HG02981 (cell line): ENCODE data around the gene ANGPTL7.
"Not testable (repeated sequence)": the region's sequence is repeated elsewhere in the genome, so short reads cannot be mapped to it uniquely, and the experiment has no call there.

Source experiments
- ATAC-seq: cut with Tn5 transposase; IDR thresholded peaks from one replicate; pipeline ENCODE4 v1.9.1; 2021; ENCODE audit warnings: mild to moderate bottlenecking, moderate library complexity; ENCODE audit not compliant: unreplicated experiment

Gene ANGPTL7, protein sequence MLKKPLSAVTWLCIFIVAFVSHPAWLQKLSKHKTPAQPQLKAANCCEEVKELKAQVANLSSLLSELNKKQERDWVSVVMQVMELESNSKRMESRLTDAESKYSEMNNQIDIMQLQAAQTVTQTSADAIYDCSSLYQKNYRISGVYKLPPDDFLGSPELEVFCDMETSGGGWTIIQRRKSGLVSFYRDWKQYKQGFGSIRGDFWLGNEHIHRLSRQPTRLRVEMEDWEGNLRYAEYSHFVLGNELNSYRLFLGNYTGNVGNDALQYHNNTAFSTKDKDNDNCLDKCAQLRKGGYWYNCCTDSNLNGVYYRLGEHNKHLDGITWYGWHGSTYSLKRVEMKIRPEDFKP

DNA sequence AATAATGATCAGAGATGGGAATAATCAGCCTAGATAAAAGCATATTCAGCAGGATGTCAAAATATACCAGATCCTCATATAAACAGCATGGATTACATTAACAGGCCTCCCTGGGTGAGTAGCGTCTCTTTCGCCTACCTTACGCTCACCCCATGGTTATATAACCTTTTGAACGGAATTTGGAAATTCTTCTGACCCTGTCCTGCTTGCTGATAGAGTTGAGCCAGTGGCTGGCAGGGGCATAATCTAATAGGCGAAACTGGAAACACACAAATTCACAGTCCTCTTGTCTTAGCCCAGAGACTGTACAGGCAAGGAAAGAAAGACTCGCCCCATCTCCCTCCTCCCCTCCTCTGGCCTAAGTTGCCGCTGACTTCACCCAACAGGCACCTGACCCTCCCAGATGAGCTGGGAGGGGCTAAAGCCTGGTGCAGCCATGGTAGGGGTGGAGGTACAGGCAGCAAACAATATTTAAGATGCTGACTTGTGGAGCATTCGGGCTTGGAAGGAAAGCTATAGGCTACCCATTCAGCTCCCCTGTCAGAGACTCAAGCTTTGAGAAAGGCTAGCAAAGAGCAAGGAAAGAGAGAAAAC, at the start of gene ANGPTL7:
Gene ANGPTL7 (plus strand): TSS at position 498 of the 594 bp plus-strand sequence. CDS start 225 bp downstream, outside the sequence.
- ATAC-seq, result no peak

DNA sequence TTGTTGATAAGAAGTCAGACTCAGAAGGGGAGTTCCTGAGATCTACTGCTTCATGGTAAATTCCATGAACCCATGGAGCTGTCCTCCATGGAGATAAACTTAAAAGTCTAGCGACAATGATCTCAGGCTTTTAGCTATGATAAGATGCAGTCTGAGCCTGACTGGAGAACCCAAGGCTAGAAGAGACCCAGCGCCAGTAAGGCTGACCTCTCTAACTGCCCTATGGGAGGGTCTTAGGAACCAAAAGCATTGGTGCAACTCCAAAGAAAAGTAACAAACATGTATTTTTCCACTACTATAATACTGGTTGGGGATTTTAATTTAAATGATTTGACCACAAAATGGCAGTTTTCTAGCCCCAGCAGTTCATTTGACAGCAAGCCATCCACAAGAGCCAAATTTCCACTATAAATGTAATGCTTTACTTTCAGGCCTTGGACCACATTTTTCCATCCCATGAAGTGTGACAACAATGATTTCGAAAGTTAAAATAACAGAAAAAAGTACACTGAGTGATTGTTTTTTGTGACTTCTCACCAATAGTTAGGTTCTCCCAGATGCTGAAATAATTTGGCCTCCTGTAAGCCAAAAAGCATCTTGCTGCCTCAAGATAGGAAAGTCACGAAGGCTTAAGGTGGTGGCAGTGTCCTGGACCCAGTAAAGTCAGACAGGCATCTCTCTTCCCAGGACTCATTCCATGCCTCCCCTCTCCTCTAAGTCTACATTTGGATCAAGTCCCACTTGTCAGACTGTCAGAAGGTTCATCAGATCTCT, 46.4 kb upstream of the ANGPTL7 start:
- ATAC-seq, result no peak

DNA sequence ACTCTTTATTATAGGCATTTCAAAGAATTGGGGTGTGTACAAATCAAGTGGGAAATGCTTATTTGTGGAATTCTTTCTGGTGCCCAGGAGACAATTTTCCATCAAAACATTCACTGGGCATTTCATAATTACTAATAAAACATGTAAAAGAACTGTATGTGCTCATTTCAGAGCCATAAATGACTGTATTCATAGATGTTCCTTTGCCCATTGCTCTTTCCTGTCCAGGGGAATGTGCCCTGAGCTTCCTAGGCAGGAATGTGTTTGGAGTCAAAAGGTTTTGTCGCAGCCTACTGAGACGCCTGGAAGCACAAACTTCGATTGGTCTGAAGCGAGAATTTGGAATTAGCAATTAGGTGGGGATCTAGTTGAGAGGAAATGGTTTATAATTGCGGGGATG, 45.8 kb upstream of the ANGPTL7 start:
- no peak for ATAC-seq

DNA sequence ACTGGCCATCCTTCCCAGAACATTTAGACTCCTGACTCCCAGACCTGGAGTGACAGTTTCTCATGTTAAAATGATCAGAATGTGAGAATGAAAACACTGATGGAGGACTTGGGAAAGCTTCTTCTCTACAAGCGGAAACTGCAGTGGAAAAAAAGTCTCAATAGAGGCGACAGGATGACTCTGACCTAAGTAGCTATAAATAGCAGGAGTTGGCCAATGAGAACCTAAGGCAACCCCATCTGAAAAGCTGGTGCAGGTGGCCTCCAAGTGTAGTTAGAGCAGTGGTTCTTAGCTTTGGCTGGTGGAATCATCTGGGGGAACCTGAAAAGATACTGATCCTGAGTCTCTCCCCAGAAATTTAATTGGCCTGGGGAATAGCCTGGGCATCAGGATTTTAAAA, 45.2 kb upstream of the ANGPTL7 start:
- no peak for ATAC-seq

DNA sequence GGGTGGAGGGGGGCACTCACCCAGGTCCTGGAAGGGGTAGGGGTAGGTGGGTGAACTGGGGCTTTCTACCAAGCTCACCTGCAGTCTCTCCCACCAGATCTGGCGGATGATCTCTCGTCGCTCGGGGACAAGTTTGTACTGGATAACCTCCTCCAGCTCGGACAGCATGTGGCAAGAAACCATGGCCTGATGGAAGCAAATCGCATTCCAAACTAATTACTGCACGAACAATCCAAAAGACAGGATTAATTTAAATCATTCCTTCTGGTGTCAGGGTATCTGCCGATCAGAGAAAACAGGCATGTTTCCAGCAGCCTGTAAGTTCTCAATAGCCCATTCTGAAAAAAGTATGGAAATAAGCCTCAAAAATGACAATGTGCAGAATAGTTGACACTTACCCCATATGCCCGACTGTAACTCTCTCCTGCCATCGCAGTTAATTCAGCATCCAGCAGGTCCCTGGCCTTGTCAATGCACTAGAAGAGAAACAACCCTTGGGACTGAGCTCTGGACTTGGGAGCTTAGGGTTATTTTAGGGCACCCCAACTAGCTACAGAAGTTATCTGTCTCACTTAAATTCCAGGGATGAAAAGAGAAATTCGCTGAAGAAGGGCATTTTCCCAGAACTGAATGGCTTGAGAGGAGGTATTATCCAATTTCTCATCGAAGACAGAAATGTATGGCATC, 44.4 kb upstream of the ANGPTL7 start:
- no peak for ATAC-seq

DNA sequence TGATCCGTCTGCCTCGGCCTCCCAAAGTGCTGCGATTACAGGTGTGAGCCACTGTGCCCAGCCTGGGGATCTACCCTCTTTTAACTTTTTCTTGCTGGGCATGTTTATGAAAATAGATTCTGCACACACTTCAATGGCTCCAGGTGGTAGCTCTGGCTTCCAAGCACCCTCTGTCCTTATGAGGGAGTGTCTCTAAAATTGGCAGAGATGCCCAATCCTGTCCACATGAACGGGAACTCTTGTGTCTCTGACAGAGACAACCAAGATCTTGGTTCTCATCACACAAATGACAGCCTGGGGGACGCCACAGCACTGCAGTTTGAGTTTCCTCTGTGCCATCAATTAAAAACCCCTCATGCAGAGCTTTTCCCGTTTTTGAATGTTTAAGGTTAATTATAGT, 43.4 kb upstream of the ANGPTL7 start:
- no peak for ATAC-seq

DNA sequence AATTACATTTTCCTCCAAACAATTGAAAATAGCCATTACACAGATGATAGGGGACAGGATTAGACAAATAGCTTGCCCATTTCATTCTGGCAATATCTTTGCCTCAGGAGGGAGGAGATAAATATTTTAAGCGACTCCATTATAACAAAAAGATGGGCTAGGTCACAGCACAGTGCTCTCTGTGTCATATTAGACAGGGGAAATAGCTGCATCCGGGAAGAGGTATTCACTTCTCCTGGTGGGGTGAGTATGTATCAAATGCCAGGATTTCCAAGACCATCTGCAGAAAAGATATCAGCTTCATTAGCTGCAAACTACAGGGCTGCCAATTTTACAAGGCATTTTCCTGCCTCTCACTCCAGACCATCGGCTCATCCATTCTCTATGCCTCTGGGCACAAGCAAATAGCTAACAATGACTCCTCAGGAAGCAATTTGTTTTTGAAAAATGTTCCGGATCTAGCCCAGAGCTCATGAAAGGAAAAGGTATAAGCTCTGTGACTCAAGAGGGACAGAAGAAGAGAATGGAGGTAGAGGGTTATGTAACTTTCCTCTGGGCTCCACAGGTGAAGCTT, 41.9 kb upstream of the ANGPTL7 start:
- ATAC-seq, result no peak

DNA sequence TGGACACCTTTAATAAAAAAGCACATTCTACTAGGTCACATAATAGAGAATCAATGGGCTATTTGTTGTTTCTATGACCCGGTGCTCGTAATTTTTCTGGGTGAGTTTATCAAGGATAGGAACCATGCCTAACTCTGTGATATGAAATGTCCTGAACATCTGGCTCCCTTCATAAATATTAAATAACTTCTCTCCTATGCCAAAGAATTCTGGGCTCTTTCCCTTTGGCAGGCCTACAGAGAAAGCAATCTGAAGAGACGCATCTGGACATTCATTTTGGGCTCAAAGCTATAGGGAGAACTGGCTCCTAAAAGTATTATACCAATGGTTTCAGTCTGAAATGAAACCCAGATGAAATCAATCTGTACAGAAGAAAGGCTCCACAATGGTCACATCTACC, 38.8 kb upstream of the ANGPTL7 start:
- ATAC-seq, result no peak

DNA sequence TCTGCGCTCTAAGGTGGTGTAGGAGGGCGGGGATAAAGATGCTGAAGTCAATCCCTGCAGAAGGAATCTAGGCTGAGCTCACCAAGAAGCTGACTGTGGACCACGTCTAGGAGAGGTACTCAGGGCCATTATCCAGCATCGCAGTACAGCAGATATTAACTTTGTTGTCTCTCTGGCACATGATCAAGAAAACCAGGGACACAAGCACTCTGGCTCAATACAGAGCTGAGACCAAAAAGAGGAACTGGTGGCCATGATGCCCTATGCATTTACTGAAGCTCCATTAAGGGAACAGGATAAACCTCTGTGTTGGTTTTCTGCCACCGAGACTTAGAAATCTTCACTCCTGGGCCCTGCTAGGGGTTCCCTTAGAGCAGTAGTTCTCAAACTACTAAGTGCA, 38.0 kb upstream of the ANGPTL7 start:
- no peak for ATAC-seq

DNA sequence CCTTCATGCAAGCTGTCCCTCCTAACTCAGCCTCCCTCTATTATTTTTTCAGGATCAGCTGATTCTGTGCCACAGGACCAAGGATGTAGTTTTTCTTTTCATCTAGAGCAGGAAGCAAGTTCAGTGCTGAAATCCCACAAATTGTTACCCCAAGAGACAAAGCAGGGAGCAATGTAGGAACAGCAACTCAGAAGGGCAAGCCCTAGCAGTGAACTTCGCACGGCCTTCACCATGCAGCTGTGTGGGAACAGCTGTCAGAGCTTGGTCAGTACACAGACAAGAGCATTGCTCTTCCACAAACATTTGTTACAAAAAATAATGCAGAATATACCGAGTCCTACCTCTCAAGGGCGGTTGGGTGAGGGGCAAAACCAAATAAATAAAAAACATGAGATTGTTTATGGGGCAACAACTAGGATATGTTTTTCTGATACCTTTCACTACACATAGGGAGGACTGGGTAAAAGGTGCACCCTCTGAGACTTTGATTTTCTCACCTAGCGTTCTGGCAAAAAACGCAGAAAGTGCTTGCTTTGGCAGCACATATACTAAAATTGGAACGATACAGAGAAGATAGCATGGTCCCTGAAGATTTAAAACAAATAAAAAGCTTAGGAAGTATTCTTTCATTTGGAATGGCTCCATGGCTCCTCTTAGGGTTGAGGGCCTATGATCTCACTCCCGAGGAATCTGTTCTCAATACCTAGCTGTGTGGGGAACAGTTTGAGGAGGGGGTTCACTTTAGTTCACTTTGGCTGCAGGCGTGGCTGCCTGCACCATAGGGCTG, 37.1 kb upstream of the ANGPTL7 start:
- ATAC-seq, result no peak

DNA sequence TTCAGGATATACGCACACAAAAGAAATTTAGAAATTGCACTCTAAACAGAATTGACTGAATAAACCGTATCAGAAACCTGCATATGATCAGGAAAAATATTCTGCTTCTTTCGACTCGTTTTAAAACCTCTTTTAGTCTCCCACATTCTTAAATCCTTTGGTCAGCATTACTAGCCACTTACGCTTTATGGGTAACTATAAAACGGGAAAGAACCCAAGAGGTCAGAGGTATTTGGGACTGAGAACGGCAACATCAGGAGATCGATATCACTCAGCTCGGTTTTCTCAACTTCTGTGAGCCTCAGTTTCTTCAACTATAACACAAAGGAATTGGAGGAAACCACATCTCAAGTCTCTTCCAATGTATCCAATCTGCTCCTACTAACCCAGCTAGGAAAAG, 36.4 kb upstream of the ANGPTL7 start:
- ATAC-seq, result no peak

DNA sequence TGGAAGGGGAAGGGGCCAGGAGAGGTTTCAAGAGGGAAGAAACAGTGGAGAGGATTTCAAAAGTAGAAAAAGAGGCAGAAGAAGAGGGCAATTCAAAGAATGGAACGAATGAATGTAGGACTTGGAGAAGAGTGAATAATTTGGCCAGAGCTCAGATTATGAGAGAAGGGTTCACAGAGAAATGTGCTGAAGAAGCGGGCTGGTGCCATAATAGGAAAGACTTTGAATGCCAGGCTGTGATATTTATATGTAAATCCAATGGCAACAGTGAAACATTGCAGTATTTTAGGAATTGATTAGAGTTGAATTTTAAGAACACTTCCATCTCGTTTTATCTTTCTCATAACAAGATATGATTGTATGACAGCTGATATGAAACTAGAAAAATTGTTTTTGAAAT, 36.0 kb upstream of the ANGPTL7 start:
- no peak for ATAC-seq

DNA sequence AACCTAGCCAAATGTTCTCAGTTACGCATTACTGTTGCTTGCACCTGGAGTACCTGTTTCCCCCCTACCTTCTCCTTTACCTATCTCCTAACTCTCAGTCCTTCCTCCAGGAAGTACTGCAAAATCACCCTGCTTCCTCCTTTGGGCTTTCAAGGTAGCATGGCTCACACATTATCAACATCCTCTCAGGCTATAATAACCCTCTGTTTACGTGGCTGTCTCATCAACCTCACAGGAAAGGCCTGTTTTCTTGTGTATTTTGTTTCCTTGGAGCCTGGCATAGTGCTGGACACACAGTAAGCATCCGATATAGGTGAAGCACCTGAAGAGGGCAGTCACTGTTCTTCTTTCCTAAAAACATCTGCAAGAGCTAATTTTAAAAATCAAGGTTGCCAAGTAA, 32.7 kb upstream of the ANGPTL7 start:
- no peak for ATAC-seq

DNA sequence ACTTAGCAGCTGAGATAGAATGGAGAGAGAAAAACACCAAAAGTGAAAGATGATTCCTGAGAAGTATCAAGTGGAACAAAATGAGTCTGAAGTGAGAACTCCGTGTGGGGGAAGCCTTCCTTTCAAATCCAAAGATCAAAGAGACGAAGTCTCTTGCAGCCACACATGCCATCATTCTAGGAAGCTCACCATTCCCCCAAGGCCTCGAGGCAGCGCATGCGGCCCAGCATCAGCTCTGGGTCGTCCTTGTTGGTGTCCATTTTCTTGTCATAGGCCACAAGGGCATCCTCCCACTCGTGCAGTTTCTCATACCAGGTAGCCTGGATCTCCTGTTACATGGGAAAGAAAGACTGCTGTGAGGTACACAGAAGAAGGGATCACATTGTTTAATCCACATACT, 32.2 kb upstream of the ANGPTL7 start:
- no peak for ATAC-seq

DNA sequence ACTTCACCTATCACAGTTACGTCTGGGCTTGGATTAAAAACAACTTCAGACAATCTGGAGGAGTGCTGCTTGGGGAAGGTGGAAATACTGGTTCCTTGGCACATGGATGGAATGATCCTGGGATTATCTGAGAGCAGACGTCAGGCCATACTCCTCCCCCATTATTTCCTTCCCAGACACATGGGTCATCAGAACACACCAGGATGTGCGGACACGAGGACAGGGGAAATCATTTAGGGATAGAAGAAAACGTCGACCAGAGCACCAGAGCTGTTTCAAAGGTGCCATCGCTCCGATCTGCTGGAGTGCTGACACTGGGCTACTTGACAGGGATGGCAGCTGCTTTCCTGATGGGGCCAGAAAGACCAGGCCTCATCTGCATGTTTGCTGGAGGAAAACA, 31.8 kb upstream of the ANGPTL7 start:
- ATAC-seq, result no peak

DNA sequence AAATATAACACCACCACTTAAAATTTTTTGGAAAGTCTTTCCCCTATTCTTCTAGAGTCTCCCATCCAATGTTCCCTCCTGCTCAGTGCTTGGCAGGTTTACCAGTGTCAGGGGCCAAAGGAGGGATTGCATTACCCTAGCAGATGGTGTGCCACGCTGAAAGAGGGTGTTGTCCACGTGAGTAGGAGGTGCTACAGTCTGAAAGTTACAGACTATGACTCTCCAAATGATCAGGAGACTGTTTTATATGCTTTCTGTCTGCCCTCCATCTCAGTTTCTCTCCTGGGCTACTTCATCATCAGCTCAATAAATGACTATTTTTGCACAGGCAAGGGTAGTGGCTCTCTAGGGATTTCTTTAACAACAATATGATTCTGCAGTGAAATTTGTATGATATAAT, 31.3 kb upstream of the ANGPTL7 start:
- no peak for ATAC-seq

DNA sequence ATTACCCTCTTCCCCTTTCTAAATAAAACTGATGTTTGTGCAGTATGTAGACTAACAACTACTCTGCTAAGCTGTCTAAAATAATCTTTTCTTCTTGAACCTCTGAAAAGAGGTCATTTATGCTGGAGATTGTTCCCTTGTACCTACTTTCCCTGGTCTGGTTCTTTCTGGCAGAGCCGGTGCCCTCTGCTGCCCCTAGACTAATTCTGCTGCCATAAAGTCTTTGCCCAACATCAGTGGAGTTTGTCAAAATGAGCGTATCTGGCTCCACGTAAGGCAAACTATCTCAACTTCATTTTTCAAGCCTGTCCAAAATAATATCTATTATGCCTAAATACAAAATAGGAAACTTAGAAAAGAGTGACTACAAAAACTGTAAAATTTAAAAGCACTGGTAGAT, 30.9 kb upstream of the ANGPTL7 start:
- no peak for ATAC-seq

DNA sequence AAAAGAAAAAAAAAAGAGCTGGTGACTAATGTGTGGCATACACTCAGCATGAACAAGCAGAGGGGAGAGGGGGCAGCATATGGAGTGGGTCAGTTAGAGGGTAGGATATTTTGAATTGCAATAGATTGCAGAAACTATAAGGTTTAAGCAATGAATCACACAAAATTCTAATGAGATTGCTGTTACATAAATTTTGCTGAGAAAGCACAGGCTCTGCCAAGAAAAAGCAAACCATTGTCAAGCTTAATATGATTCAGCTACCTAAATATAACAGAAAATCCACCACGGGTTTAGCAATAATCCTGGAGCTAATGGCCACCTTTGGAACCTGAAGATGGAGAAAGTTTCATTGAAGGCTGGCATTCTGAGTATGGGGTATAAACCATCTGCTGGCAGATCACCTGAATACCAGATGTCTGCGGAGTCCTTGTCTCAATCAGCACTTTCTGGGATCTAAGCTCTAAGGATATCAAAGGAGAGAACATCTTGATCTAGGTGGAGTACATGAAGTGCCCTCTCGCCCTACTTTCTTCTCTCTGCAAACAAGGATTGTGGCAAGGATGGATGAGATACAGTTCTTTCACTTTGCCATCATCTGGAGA, 30.3 kb upstream of the ANGPTL7 start:
- no peak for ATAC-seq

DNA sequence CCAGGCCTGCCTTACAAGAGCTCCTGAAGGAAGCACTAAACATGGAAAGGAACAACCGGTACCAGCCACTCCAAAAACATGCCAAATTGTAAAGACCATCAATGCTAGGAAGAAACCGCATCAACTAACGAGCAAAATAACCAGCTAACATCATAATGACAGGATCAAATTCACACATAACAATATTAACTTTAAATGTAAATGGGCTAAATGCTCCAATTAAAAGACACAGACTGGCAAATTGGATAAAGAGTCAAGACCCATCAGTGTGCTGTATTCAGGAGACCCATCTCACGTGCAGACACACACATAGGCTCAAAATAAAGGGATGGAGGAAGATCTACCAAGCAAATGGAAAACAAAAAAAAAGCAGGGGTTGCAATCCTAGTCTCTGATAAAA, 26.4 kb upstream of the ANGPTL7 start:
- ATAC-seq, result not testable (repeated sequence)

DNA sequence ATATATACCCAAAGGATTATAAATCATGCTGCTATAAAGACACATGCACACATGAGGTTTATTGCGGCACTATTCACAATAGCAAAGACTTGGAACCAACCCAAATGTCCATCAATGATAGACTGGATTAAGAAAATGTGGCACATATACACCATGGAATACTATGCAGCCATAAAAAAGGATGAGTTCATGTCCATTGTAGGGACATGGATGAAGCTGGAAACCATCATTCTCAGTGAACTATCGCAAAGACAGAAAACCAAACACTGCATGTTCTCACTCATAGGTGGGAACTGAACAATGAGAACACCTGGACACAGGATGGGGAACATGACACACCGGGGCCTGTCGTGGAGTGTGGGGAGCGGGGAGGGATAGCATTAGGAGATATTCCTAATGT, 22.4 kb upstream of the ANGPTL7 start:
- ATAC-seq, result not testable (repeated sequence)
